Epithelial cell of prostate (primary cell): ENCODE measurements around the gene KSR2.
"Not testable (repeated sequence)": the region's sequence is repeated elsewhere in the genome, so short reads cannot be mapped to it uniquely, and the experiment has no call there.

Experiments used
- DNase-seq: peaks from one replicate; pipeline ENCODE4 v3.0.0-alpha.2; 2011; ENCODE audit warnings: low read depth, low spot score
- H3K27ac ChIP-seq: fragments of 450-650 bp; 2 replicates; pipeline ENCODE4 v1.5.1; 2017; ENCODE audit warnings: mild to moderate bottlenecking

KSR2 gene

DNA sequence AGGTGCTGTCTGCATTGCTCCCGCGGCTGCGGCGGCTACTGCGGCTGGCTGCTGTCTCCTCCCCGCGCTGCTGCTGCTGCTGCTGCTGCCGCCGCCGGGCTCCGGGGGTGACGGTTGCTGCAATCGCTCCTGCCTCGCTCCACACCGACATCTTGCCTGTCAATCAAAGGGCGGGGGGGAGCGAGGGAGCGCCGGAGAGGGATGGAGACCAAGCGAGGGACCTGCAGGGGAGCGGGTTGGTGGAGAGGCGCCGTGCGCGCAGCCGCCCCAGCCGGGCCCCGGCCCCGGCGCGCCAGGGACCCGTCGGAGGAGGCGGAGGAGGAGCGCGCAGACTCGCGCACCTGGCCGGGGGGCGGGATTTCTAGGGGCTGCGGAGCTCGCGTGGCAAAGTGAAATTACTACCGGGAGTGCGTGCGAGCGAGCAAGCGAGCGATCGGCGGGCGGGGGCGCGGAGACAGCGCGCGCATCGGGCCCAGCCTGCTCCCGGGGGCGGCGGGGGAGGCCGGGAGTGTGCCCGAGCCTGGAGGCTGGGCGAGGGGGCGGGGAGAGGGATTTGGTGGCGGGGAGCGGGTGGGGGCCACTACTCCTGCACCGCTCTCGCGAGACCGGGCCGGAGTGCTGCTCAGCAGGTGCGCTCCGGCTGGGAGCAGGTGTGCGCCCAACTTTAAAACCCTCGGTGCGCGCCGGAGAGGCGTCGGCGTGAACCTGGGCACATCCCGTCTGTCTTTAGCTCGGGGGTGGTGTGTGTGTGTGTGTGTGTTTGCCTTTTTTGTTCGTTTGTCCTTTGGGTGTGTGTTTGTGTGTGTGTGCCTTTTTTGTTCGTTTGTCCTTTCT lies at the start of gene KSR2:
TSS of gene KSR2 (minus strand) at position 165 of the 834 bp plus-strand sequence. CDS start 735 bp downstream, outside the sequence.
- peak; percentile 34 for DNase-seq
- peak within 1 kb of the TSS; percentile 15 for H3K27ac ChIP-seq

DNA sequence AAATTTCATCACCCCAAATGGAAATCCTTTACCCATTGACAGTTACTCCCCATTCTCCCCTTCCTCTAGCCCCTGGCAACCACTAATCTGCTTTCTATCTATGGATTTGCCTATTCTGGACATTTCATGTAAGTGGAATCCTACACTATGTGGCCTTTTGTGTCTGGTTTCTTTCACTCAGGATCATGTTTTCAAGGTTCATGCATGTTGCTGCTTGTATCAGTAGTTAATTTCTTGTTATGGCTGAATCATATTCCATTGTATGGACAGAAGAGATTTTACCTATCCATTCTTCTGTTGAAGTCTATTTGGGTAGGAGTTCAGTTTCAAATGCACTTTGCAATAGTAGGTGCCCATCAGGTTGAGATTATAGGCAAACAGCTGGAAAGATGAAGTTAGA lies 49.1 kb upstream of the KSR2 start:
- no peak overlapping the region for H3K27ac ChIP-seq
- no peak for DNase-seq

- DNase-seq = peak; percentile 76
- no peak within 1 kb of the TSS for H3K27ac ChIP-seq
These were observed 47.9 kb upstream of the KSR2 start, which contains the start of gene RFC5 for GRCh38 chr12:118016424-118017264. RFC5 (plus strand) TSS chr12:118016703; CDS start chr12:118016828, 125 bp downstream.

DNA sequence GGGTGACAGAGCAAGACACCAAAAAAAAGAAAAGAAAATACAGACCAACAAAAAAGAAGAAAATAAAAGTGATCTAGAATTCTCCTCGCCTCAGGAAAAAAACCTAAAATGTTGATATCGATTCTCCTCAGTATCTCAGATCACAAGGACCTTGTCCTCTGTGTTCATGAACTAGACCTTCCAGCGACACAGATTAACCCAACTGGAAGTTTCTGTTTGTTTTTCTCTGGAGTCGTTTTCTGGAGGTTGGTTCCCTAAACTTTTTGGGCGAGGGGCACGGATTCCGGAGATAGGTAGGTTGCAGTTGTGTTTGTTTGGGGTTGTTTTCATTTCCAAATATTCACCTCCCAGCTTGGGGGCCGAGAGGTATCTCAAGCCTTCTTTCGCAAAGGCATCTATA lies 47.2 kb upstream of the KSR2 start:
- no peak overlapping the region for H3K27ac ChIP-seq
- DNase-seq = no peak

- no peak for DNase-seq
- no peak overlapping the region for H3K27ac ChIP-seq
These were observed 46.5 kb upstream of the KSR2 start for GRCh38 chr12:118015306-118015705.

GRCh38 chr12:118013283-118013682 lies 44.5 kb upstream of the KSR2 start:
- no peak for DNase-seq
- no peak overlapping the region for H3K27ac ChIP-seq

- DNase-seq = no peak
- no peak overlapping the region for H3K27ac ChIP-seq
These were observed 43.2 kb upstream of the KSR2 start for GRCh38 chr12:118011961-118012360.

DNA sequence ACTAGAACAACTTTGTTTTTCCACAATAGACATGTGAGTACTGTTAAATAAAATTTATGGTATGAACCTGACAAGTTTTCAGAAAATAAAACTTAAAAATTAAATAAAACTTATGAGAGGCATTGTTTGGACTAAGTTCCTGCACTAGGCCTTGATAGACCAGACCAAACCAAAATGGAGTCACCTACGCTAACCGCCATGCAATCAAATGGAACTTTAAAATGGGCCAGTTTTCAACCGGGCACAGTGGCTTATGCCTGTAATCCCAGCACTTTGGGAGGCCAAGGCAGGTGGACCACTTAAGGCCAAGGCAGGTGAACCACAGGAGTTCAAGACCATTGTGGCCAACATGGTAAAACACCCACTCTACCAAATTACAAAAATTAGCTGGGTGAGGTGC lies 42.6 kb upstream of the KSR2 start:
- DNase-seq = no peak
- no peak overlapping the region for H3K27ac ChIP-seq

DNA sequence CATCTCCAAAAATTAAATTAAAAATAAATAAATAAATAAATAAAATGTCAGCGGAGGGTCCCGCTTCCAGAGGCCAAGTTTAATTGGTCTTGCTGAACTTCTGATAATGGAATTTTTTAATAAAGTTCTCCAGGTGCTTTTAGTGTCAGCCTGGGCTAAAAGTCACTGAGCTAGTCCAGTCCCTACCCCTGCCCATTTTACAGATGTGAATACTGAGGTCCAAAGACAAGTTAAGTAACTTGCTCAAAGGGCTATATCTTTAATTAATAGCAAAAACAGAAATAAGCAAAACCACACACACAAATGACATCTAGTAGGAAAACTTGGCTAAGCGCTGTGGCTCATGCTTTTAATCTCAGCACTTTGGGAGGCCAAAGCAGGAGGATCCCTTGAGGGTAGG lies 42.1 kb upstream of the KSR2 start:
- no peak for DNase-seq
- H3K27ac ChIP-seq = no peak overlapping the region

DNA sequence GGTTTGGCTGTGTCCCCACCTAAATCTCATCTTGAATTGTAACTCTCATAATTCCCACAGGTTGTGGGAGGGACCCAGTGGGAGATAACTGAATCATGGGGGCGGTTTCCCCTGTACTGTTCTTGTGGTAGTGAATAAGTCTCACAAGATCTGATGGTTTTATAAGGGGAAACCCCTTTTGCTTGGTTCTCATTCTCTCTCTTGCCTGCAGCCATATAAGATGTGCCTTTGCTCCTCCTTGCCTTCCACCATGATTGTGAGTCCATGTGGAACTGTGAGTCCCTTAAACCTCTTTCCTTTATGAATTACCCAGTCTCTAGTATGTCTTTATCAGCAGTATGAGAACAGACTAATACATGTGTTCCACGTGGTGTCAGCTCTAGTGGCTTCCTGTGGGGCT lies 31.0 kb upstream of the KSR2 start:
- not testable (repeated sequence) for DNase-seq, H3K27ac ChIP-seq

GRCh38 chr12:117998719-117999118 lies 29.9 kb upstream of the KSR2 start:
- no peak for DNase-seq
- no peak overlapping the region for H3K27ac ChIP-seq

GRCh38 chr12:117994551-117995438 lies 26.0 kb upstream of the KSR2 start:
- no peak overlapping the region for H3K27ac ChIP-seq
- no peak for DNase-seq

- H3K27ac ChIP-seq = peak overlapping the region; percentile 89
- DNase-seq = peak; percentile 57
These were observed 18.1 kb upstream of the KSR2 start for GRCh38 chr12:117986705-117987469.

- no peak overlapping the region for H3K27ac ChIP-seq
- no peak for DNase-seq
These were observed 16.4 kb upstream of the KSR2 start for GRCh38 chr12:117985182-117985581.

DNA sequence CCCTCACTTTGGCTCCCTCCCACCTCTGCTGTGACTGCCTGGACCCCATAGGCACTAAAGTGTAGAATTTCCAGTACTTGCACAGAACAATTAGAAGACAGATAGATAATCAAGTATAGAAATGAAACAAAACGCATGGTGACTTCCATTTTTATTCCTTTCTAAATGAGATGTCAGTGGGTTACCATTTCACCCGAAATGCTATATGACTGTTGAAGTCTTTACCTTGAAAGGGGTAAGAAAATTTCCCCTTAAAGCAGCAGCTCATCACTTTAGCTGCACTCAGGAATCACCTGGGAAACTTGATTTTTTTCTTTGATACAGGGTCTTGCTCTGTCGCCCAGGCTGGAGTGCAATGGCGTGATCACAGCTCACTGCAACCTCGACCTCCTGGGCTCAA lies 12.5 kb upstream of the KSR2 start:
- DNase-seq = no peak
- no peak overlapping the region for H3K27ac ChIP-seq

- DNase-seq = no peak
- H3K27ac ChIP-seq = no peak overlapping the region
These were observed 11.8 kb upstream of the KSR2 start for GRCh38 chr12:117980616-117981015.

DNA sequence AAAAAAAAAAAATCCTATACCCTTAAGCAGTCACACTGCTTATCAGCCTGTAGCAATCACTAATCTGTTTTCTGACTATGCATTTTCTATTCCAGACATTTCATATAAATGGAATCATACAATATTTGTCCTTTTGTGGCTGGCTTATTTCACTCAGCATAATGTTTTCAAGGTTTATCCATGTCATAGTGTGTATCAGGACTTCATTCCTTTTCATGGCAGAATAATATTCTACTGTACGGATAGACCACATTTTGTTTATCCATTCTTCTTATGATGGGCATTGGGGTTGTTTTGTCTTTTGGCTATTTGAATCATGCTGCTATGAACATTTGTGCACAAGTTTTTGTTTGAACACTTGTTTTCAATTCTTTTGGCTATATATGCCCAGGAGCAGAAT lies 8.6 kb upstream of the KSR2 start:
- DNase-seq = no peak

GRCh38 chr12:117975006-117975405 lies 6.2 kb upstream of the KSR2 start:
- DNase-seq = no peak
- H3K27ac ChIP-seq = no peak overlapping the region

More for the DNA sequence above, 8.6 kb upstream of the KSR2 start:
- no peak overlapping the region for H3K27ac ChIP-seq

DNA sequence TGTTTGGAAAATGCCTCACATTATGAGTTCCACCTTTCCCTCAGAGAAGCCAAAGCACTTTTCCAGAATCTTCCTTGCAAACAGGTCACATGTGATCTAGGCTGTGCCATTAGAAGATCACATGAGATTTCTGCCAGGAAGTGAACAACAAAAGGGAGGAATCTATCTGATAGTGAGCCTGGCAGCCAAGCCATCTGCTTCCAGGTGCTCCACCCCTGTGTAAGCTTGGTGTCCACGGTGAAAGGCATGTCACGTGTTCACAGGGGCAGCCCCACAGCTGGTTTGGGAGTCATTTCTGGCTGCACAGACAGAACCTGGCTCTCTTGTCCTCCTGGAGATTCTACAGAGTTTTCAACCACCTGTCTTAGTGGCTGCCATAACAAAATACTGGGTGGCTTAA lies 3.5 kb upstream of the KSR2 start:
- H3K27ac ChIP-seq = no peak overlapping the region
- no peak for DNase-seq

DNA sequence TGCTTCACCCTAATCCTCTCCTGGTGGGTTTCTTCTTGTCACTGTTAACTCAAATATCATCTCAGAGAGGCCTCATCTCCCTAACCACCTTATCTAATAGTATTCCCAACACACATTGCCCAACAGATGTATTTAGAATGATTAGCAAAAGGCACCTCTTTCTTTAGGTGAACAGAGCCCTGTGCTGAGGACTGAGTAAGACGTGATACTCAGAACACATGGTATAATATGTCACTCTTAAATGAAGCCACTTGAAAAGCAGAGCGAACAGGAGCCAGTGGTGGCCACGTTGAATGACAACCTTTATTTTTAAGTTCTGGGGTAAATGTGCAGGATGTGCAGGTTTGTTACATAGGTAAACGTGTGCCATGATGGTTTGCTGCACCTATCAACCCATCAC lies 1.5 kb upstream of the KSR2 start:
- no peak overlapping the region for H3K27ac ChIP-seq
- no peak for DNase-seq
